Epidermal melanocyte (primary cell): ENCODE results near the gene CYP2F1.

Experiments used
- DNase-seq: peaks from one replicate; pipeline ENCODE4 v3.0.0; 2011; ENCODE audit warnings: low spot score; ENCODE audit not compliant: insufficient read length

Gene CYP2F1

DNA sequence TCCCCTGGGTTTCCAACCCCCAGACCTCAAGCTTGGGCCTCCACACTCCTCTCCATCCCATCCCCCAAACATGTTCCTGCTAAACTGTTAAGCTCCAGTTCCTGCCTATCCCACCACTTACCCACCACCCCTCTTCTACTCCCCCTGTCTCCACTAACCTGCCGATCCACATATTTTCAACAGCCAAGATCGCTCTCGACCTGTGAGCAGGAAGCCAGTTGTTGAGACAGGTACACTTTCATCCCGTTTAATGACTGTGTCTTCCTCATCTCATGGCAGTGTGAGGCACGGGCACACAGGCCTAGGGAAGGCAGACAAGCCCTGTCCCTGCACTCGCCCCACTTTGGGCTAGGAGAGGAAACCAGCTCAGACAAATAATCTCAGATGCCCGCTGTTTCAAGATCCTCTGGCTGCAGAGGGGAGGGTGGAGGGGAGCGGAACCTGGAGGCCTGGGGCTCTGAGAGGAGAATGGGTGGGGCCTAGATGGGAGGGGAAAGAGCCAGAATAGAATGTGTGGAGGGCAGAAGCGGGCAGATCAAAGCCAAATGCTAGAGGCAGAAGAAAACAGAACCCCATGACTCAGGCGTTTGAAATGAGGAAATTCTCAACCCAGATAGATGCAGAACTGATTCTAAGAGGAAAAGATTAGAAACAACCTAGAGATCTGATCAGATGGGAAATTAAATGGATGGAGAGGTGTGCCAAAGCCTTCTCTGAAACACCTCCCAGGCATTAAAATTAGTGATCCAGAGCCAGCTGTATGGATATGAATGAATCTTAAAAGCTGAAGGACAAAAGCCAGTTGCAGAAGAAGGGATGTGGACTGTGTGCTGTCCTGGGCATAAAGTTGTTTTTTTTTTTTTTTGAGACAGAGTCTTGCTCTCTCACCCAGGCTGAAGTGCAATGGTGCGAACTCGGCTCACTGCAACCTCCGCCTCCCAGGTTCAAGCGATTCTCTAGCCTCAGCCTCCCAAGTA lies 61.9 kb downstream of the CYP2F1 start:
- DNase-seq, result peak; percentile 60
